Stimulated activated CD8-positive, alpha-beta memory T cell treated with anti-CD3 and anti-CD28 coated beads, Interleukin-15, amount 100 ng/mL, for 4 hours (primary cell): ENCODE results near the gene DNAJA4.

Source experiments
- DNase-seq, 2 donors: peaks; one replicate each; pipeline ENCODE4 v3.0.0-alpha.2; 2020; ENCODE audit warnings: low read depth in 2 of 2

Gene DNAJA4

DNA sequence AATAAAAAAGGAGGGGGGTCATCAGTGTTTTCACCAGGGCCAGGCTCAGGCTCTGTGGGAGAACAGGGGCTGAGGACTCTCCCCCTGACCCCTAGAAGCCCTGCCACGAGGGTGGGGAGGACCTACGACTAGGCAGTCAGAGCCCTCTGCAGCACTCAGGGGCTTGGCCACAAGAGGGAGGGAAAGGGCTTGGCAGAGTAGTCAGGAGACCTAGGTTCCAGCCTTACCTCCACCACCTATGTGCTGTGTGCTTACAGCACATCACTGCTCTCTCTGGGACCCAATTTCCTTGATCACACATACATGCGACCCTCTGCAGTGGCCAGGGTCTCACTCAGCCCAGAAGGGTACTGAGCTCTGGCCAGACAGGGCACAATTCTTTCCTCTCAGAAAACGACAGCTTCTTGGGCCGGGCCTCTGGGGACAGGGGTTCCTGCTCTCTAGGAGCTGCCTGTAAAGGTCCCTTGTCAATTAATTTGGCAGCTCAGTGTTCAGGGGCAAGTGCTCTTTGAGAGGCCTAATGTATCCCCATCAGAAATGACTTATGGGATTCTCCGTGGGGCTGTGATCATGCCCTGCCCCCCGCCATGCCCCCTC lies 51.4 kb downstream of the DNAJA4 start:
- no peak for DNase-seq

DNA sequence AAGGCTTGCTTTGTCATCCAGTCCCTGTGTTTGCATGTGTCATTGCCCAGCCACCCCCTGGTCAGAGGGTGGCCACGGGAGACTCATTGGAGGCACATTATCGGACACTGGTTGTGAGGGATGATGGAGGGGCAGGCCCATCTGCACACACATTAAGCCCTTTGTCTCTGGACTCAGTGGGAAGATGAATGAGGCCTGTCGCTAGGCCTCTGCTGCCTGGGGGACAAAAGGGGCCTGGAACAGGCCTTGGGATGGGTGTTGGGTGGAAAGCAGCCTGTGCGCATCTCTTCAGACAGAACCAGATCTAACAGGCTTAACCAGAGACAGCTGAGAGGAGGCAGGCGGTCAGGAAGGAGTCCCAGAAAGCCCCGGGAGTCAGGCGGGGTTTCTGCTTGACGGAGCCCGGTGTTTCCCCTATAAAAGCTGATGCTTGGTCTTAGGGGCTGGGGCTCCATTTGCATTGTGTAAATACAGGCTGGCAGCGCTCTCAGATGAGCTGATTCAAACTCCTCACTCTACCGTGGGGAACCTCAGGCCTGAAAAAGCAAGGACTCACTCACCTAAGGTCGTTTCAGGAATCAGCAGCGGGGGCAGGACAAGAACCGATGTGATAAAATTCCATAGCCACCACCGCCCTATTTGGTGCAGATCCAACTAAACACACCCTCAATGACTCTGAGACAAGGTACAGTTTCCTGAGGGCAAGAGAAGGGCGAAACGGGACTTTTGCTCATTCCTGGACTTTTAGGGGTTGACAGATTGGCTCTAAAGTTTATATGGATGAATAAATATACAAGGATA lies 52.1 kb downstream of the DNAJA4 start:
- DNase-seq: no peak

DNA sequence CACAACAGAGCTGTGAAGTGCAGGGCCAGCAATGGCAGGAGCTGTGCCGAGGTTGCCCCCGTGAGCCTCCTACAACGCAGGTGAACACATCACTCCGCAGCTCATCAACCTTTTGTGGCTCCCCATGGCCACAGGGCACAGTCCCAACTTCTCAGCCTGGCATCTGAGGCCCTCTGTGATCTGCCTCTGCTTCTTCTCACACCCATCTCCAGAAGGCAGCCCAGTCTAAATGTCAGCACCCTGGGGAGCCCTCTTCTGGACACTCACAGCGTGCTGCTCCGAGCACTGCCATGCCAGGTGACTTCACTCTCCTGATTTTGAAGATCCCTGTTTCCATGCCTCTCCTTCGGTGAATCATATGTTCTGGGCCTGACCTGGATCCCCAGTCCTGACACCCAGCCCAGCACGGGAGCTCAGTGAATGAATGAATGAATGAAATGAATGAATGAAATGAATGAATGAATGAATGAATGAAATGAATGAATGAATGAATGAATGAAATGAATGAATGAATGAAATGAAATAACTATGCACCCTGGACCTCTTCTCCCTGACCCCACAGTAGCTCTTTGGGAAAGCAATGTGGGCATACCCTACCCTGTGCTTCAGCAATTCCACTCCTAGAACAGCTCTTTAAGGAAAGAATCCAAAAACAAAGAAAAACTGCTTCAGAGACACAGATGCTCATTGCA lies 52.9 kb downstream of the DNAJA4 start:
- DNase-seq: no peak

DNA sequence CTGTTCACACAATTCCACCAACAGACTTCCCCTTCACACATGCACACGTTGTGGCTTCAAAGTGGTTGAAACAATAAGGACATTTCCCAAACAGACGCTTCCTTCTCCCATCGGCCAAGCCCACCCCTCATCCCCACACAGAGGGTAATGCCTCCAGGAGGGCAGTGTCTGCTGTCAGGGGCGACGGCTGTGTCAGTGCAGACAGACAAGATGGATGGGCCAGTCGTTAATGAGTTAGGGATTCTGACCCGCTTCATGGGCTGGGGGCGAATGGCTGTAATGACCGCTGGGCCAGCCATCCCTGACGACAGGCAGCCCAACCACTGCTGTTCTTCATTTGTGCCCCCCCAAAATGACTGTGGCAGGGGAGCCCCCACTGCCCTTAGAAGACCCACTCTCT lies 55.2 kb downstream of the DNAJA4 start:
- no peak for DNase-seq

DNA sequence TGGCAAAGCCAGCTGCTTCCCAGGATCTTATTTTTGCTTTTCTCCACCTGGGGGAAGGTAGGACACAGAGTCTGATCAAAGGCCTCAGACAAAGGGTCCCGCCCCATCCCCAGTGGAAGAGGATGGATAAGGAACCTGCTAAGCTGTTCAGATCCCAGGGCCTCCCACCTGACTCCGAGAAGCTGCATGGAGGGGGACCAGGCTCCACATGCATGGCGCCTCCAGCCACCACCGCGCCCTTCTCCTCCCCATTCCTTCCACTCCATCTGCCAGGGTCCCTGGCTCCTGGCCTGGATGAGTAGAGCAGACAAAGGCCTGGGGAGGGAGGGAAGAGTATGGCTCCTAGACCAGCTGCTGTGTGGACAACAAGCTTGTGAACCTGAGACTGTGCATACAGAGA lies 55.8 kb downstream of the DNAJA4 start:
- DNase-seq: no peak

DNA sequence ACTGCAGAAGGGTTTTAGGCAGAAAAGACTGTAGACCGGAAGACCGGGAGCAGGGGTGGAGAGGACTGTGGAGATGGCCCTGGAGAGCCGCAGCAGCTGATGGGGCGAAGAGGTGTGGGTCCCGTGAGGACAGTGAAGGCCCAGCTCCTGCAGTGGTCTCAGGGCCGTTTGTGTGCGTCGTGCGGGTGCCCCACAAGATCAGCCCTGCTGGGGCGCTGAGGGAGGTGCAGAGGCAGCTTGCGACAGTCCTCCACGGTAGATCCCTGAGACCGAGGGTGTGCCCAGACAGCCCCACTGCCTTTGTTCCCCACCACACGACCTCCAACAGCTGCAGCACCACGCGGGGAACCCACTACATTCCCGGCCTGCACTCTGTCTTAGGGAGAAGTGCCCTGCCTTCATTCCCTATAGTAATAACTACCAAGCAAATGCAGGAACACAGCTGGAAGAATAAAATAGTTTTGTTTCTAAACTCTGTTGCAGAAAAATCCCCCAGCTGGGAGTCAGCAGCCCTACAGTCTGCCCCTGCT lies 56.7 kb downstream of the DNAJA4 start:
- DNase-seq: no peak

DNA sequence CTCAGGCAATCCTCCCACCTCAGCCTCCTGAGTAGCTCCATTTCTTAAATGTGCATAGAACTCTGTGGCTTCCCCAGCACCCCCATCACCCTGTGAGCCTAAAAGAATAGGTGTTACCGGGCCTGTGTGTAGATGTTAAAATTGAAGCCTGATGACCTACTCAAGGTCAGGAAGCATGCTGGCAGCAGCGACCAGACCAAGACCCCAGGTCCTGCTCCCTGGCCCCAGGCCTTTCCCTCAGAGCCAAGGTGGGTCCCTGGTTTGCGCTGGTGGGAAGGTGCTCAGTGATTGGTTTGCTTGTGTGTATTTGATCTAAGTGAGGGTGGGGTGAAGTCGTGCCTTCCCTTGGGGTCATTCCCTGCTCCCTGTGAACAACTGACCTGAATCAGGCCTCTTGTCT lies 57.4 kb downstream of the DNAJA4 start:
- no peak for DNase-seq

DNA sequence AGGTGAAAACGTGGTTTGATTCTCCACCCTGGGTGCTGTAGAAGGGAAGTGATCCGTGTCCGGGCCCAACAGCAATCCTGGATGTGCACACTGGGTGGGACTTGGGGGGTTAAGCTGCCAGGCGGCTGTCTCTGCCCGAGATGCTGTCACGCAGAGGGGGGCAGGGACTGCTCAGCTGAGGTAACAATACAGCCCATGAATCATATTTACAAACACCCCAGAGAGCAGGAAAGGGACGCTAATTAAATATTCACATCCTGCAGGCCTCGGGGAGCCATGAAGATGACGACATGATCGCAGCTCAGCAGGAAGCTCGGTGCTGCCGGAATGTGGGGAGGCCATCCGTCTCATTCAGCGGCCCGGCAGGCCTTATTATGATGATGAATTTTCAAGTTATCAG lies 57.9 kb downstream of the DNAJA4 start:
- no peak for DNase-seq

DNA sequence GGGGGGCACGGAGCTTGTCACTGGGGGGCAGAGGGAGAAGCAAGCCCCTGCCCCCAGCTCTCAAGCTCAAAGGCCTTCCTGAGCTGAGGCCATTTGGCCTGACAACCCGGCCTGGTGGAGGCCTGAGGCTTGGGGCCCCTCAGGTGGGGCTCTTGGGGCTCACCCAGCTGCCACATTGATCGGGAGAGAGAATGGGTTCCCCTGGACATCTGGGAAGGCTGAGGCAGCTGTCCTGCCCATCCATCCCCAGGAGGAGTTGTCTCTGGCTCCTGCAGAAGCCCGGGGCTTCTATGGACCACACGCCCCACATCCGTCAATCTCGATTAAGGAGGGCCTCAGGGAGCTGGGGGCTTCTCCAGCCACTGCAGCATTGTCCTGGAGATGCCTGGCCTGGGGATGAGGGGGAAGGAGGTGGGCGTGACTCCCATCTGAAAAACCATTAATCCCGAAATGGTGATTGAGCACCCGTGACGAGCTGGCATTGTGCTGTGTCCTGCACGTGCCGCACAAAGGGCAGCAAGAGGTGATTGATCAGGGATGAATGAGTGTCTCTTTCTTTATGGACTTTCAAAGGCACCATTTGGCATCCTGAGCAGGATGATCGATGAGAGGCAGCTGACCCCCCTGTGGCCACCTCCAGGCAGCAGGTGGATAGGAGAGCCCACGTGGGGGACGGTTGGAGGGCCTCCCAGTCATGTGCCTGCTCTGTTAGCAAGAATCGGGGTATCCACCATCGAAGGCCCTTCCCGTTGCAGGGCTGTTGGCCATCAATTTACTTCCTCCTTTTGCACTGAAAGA lies 58.6 kb downstream of the DNAJA4 start:
- no peak for DNase-seq

DNA sequence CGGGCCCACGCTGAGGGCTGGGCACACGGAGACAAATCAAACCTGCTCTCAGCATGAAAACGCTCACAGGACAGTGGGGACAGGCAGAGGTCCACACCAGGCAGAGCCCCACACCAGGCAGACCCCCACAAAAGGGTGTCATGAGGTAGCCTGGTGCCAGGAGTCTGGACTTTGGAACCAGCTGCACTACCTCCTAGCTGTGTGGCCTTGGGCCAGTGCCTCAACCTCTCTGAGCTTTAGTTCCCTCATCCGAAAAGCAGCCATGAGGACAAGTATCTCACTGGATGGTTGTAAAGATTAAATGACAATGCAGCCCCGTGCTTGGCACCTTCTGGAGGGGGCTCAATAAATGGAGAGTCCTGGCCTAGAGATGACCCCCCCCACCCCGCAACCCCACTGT lies 59.3 kb downstream of the DNAJA4 start:
- no peak for DNase-seq

DNA sequence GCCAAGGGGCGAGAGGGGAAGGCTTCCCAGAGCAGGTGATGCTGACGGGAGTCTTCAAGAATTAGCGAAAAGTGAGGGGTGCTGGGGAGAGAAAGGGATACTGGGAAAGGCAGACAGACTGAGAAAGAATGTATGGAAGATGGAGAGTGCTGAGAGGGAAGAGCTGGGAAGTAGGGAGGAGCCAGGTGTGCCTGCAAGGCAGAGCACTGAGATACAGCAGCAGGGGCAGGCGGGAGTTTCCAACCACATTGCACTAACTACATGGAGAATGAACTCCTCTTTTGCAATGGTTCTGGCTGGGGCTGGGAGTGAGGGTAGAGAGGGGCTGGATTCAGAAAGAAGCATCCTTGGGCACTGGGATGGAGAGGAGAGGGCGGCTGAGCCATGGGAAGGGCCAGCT lies 59.8 kb downstream of the DNAJA4 start:
- DNase-seq: no peak

DNA sequence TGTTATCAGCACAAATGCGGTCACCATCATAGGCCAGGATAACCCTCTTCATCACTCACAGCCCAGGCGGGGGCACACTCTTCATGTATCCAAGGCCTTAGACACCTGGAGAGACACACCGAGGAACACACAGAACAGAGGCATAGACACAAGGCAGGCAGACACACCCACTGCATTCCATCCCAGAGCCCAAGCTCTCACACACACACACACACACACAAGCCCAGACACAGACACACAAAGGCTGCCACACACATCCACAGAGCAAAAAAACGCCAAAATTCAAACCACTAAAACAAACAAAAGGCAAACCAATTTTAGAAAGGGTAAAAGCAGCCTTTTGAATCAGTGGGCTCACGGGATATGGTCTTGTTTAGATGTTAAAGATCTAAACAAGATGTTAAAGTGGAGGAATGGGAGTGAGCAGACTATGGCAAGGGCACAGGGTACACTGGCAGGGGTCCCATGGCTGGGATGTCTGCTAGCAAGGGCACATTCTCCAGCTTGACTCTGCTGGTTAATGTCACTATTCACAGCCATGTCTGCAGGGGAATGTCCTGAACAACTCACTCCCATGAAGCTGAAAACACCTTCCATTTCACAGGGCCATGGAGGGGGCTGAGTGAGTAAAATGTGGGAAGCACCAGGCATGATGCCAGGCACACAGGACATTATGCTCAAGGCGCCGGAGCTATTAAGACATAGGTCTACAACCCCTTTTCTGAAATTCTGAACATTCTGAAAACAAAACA lies 60.9 kb downstream of the DNAJA4 start:
- no peak for DNase-seq

DNA sequence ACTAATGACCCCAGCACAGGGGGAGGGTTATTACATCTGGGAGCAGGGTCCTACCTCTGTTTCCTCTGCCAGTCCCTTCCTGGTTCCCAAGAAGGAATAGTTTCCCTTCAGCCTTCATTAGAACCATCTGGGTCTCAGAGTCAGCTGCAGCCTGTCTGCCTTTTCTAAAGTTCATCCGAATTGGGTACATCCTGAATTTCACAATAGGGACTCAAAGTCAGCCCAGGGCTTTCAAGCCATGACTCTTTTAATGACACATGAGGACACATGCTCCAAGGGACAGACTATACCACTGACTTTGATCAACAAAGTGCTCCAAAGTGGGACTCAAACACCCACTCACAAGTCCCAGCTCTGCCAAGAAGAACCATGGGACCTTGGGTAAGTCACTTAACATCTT lies 63.1 kb downstream of the DNAJA4 start:
- no peak for DNase-seq

DNA sequence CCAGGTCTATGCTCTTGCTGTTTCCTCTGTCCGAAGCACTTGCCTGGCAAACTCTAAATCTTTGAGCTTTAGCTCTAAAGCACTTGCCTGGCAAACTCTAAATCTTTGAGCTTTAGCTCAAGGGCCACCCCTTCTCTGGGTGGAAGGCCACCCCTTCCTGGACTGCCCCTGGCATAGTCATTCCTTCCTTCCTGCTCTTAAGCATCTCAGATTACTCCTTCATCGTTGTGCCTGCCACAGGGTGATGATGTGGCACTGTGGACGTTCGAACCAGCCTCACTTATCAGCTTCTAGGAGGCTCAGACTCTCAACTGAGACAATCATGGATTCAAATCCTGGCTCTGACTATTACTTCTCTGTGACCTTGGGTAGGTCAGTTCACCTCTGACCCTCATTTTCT lies 65.3 kb downstream of the DNAJA4 start:
- DNase-seq: no peak
